B cell (primary cell): ENCODE data around the gene DAP.

ENCODE experiments used
- CTCF ChIP-seq: fragments of 200-600 bp; IDR thresholded peaks from one replicate; pipeline ENCODE4 v1.8.0; 2022; ENCODE audit warnings: antibody characterized with exemption, mild to moderate bottlenecking
- EZH2 ChIP-seq: IDR thresholded peaks from 2 replicates; pipeline ENCODE4 v1.6.1; 2012; ENCODE audit warnings: borderline replicate concordance, low read depth, mild to moderate bottlenecking, moderate library complexity, low read length; ENCODE audit not compliant: insufficient read depth, poor library complexity, severe bottlenecking

DNA sequence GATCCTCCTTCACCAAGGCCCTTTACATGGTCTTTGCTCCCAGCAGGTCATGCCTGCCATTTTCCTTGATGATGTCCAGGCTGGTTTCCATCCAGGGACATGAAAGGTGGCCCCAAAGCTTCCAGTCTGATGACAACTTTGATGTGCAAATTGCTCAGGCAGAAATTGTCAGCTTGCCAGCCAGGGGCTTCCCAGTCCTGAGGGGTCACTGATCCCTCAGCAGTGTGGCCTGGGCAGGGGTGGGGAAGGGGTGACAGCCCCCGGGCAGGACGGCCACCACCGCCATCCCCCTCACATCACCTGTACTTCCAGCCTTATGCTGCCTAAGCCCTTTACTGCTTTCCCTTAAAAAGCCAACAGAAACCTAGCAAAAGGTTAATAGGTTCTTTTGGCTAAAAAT lies 100.9 kb downstream of the DAP start:
- TF ChIP-seq EZH2 (no peak), CTCF (no peak)
